ENCODE data around the gene IREB2.
"Not testable (repeated sequence)": the region's sequence is repeated elsewhere in the genome, so short reads cannot be mapped to it uniquely, and the experiment has no call there.

Gene IREB2, protein sequence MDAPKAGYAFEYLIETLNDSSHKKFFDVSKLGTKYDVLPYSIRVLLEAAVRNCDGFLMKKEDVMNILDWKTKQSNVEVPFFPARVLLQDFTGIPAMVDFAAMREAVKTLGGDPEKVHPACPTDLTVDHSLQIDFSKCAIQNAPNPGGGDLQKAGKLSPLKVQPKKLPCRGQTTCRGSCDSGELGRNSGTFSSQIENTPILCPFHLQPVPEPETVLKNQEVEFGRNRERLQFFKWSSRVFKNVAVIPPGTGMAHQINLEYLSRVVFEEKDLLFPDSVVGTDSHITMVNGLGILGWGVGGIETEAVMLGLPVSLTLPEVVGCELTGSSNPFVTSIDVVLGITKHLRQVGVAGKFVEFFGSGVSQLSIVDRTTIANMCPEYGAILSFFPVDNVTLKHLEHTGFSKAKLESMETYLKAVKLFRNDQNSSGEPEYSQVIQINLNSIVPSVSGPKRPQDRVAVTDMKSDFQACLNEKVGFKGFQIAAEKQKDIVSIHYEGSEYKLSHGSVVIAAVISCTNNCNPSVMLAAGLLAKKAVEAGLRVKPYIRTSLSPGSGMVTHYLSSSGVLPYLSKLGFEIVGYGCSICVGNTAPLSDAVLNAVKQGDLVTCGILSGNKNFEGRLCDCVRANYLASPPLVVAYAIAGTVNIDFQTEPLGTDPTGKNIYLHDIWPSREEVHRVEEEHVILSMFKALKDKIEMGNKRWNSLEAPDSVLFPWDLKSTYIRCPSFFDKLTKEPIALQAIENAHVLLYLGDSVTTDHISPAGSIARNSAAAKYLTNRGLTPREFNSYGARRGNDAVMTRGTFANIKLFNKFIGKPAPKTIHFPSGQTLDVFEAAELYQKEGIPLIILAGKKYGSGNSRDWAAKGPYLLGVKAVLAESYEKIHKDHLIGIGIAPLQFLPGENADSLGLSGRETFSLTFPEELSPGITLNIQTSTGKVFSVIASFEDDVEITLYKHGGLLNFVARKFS

DNA sequence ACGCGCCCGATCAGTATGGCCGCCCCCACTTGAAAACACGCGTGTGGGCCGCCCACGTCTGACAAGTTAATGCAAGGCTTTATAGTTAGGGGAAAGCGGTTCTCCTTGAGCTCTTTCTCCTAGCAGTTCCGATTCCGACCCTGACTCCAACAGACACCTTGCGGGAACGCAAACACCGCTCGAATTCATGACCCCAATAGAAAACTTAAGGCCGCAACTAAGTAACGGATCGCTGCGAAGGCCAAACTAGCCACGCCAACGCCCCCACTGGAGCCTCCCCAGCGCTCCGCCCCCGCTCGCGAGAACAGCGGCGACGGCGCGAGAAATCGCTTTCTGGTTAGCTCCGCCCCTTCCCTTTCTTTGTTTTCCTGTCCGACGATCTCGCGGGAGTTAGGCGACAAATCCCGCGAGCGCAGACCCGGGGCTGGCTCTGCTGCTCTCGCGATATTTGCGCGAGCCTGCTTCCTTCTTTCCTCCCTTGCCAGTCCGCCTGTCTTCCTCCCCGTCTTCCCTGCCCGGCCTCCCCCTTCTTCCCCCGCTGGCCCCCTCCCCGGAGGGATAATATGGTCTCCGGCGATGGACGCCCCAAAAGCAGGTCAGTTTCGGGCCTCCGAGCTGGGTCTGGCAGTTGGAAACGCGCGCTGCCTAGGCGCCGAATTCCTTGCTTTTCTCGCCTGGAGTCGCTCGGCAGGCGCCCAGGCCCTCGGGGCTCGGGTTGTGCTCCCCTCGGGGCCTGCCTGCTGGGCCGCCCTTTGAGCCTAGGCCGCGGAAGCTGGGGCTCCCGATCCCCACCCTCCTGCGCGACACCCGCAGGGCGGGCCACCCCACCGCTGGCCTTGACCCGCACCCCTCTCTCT is at the start of gene IREB2:
IREB2 (plus strand) TSS at position 455 of the 857 bp plus-strand sequence; CDS start at position 577, 122 bp downstream.
- DNase-seq, result peak; percentile 91

DNA sequence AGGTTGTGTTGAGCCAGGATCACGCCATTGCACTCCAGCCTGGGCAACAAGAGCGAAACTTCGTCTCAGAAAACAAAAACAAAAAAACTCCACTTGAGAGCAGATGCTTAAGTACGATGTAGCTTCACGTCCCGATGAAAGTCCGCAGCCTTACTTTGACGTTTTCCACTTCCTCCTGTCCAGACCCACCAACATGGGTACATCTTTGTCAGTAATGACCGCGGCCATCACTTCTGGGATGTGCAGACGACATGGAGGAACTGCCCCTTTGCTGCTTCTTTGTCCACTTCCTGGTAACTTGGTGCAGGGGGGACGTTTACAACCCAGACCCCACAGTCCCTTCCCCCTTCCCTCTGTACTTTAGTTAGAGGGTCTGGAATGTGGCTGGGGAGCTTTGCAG is 49.2 kb upstream of the IREB2 start:
- DNase-seq, result no peak

DNA sequence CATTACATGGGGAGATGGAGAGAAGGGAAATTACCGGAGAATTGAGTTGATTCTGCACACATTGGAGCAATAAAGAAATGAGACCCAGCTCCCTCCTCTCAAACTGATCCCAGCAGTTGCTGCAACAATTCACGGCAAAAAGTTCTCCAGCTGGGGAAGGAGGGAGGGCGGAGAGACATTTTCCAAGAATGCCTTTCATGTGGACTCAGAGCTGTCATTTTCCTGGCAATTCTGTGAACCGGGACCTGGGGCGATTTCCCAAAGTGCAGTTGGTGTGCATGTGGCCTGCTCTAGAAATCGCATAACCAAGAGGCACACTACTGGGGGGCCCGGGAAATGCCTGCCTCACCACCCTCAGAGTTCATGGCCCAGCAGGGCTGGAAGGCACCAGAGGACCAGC is 48.7 kb upstream of the IREB2 start:
- DNase-seq, result no peak

DNA sequence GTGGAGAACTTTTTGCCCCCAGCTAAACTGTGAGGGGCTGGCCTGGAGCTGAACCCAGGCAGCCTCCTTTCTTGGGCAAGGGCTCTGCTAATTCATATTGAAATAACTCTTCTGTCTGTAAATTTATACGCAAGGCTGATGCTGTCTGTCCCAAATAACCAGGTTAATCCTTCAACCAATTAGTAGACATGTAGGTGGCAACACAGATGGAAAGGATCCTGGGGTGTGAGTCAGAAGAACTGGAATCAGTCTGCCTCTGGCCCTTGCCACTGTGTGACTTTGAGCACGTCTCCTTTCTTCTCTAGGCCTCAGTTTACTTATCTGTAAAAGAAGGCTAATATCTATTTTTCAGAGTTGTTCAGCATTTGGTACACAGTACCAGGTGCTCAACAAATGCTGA is 48.3 kb upstream of the IREB2 start:
- no peak for DNase-seq

DNA sequence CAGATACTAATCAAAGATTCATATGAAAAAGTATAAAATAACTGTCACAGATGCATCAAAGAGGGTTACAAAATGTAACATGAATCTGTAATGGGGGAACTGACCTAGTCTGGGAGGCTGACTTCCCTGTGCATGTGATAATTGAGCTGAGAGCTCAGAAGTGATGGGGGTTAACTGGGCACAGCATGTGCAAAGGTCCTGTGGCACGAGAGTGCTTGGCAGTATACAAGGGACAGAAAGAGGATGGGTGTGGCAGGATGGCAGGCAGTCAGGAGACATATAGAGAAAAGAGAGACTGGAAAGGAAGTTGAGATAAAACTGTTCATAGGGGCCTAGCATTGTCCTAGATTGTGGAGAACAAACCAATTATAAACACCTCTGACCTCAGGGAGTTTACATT is 47.8 kb upstream of the IREB2 start:
- DNase-seq, result no peak

DNA sequence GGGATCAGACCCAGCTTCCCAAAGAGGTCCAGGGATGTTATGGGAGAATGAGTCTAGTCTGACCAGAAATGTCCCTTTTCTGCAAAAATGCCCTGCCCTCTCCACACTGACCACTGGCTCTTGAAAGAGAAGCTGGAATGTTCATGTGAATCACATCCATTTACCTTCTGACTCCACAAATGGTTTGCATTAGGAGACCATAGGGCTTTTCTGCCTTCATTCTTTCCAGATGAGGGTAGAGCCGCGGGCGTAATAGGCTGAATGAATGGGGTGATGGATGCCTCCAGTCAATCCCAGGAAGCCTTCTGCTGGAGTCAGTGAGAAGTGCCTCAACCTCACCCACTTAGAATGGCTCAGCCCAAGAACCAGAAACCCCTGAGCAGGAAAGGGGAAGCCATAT is 47.2 kb upstream of the IREB2 start:
- no peak for DNase-seq

DNA sequence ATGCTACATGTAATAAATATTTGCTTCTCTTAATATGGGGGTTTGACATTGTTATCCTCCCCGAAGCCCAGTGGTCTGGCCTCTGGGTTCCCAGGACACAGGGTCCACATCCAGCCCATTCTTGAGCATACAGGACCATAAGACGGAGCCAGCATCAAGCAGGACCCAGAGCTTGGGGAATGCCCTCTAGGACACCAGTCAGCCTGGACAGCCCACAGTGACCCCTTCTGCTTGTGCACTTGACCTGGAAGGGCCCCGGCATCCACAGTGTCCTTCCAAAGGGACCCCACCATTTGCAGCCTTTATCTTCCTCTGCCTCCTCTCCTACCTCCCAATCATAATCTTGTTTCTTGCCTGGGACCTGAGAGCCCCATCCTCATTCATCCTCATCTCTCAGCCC is 46.2 kb upstream of the IREB2 start:
- no peak for DNase-seq

DNA sequence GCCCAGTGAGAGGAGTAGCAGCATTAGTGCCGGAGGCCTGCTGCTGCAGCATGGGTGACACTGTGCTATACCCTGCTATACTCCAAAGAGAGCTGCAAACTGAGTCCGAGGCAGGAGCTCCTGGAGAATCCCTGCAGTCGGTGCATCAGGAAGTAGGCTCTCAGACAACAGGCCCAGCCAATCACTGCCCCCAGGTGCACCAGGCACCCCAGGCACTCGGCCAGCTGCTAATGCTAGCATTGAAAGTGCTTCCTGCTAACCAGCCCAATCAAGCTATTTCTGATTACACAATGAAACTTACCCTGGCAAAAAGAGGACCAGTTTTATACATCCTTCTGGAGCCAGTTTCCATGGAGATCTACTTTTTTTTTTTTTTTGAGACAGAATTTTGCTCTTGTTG is 45.6 kb upstream of the IREB2 start:
- no peak for DNase-seq

DNA sequence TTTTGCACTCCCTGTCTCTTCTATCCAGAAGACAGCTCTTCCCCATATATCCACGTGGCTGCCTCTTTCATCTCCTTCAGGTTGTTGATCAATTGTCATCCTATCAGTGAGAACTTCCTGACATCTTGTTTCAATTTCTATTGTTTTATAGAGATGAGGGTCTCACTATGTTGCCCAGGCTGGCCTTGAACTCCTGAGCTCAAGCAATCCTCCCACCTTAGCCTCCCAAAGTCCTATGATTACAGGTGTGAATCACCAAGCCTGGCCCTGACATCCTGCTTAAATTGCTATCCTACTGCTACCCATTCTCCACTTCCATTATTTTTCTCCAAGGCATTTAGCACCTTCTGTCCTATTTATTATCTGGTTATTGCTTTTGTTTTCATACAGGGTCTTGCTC is 44.9 kb upstream of the IREB2 start:
- no peak for DNase-seq

DNA sequence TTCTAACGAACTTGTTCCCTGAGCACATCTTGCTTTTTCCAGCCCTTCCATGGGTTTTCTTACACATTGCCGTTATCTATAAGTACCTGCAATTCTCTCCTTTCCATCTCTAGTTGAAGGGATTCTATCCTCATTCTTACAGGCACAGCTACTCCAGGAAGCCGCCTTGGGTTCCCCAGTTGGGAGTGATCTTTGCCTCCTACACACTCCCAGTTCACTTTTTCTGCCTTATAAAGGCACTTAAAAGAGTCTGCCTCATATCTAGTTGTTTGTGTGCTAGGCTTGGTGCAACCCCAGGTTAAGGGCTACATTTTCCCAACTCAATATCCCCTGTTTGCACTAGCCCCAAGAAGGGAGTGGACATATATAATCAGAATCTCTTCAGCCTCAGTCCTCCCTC is 44.0 kb upstream of the IREB2 start:
- DNase-seq, result no peak

DNA sequence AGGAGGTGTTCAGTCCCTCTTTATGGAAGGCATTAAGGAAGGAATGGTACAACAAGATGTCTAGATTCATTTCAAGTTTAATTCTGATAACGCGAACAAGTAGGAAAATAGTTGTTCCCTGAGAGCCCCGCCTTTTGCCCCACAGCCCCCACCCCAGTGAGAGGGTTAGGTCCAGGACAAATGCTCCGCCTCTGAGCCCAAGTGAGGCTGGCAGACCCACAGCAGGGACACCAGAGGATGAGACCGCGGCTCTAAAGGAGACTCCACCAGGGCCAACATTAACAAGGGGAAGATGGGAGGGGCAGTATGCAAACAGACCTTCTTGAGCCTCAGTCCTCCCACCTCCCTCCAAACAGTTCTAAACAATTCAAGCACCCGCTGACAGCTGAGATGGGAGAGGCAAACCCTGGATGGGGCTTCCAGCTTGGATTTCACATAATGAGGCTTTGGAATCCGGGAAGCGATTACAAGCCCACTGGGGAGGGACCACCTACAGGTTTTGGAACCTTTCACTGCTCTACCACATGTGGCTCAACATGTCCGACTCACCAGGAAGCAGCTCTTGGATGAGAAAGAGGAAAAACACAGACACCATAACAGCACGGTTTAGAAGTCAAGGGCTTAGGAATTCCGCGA is 42.9 kb upstream of the IREB2 start:
- DNase-seq, result no peak

DNA sequence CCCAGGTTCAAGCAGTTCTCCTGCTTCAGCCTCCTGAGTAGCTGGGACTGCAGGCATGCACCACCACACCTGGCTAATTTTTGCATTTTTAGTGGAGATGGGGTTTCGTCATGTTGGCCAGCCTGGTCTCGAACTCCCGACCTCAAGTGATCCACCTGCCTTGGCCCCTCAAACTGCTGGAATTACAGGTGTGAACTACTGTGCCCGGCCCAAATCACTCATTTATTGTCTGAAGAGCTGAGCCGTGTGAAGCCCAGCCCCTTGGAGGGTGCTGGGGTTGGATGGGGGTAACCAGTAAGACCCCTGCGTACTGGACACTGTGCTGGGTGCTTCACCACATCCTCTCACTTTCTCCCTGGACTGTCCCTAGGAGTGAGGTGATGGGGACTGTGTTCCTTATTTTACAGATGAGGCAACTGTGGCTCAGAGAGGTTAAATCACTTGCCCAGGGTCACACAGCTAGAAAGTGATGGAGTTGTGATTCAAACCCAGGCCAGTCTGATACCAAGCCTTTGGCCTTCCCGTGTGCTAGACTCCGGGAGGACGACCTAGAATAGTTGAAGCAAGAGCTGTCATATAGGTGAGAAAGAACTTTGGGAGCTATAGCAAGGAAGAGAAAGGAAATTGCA is 41.7 kb upstream of the IREB2 start:
- DNase-seq, result no peak

DNA sequence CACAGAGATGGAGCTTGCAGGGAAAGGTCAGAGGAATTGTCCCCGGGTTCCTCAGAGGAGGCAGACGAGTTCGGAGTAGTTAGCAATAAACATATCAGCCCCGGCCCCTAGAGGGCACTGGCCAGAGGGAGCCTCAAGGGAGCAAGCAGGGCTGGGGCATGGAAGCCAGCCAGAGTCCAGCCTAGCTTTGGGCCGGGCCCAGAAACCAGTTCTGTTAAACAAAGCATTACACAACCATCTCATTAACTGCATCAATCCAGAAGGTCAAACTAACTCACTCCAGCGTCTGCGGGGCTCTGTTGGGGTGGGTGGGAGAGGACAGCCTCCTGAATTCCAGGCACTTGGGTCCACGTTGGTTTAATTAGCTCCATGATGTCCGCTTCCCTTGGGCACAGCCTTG is 41.0 kb upstream of the IREB2 start:
- DNase-seq, result no peak

DNA sequence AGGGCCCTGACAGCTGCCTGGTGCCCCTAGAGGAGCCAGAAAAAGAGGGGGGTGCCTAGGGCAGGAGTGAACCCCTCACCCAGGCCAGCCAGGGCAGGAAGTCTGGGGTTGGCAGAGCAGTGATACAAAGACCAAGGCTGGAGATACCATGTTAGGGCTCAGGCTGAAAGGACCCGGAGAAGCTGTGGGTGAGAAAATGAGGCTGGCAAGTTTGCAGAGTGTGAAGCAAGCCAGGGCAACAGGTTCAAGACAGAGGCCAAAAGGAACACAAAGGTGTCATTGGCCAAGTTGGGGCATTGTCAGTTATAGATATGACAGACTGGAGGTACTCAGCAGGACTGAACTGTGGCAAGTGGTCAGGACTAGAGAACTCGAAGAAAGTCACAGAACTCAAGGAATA is 40.6 kb upstream of the IREB2 start:
- no peak for DNase-seq

DNA sequence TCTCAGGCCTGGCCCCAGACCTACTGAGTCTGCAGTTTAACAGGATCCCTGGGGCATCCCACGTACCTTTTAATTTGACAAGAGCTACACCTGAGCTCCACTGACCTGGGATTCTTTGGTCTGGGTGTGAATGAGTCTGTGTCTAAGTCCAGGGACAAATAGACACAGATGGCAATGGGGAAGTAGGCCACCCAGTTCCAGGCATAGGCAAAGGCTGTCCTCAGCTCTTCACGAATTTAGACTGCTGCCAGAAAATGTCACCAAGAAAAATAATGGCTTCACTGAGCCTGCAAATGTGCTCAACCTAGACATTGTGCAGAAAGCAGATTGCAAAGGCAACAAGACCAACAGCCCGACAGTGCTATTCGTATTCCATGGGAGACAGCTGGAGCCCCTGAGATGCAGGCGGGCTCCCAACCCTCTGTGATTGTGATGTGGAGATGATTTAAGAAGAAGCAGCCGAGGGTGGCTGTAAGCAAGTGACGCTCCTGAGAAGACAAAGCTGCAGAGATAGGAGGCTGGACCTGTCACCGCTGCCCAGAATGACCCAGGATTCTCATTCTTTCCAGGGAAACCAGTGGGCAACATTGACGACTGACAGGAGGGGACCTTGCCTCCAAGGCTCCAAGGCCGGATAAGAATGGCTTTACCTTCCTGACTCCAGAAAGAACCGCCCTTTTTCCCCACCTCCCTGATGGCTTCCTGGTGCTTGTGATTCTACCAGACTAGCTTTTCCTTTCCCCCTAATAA is 39.8 kb upstream of the IREB2 start:
- DNase-seq, result no peak

DNA sequence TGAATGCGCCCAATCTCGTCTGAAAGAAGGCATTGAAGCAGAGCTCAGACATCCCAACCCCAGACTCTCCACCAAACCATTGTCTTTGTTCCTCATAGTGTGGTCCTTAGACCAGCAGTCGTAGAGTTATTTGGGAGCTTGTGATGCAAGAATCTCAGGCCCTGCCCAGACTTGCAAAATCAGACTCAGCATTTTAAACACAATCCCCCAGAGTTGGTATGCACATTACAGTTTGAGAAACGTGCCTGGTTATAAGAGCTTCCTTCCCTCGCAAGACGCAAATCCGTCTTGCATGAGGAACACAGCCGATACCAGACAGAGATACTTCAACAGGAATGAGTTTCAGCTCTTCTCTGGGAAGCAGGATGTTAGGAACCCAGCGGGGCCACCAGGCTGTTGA is 38.9 kb upstream of the IREB2 start:
- no peak for DNase-seq

DNA sequence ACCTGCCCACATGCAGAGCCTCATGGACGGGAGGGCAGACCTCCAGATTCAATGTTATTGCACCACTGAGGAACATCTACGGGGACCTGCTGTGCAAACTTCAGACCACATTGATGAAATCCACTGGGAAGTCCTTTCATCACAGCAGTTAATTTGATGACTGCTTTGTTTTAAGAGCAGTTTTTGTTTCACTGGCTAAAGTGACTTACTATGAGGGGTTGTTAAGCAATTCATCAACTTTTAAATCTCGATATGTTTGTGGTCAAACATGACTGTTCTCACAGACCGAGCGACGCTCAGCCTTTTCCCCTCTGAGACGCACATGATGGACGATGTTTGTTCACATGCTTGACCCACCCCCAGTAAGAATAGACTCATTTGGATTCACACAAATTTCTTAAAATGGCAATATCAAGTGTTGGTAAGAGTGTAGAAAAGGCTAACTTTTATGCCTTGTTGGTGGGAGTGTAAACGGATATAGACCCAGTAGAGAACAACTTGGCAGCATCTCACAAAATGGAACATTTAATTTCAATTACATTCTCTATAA is 35.9 kb upstream of the IREB2 start:
- no peak for DNase-seq

DNA sequence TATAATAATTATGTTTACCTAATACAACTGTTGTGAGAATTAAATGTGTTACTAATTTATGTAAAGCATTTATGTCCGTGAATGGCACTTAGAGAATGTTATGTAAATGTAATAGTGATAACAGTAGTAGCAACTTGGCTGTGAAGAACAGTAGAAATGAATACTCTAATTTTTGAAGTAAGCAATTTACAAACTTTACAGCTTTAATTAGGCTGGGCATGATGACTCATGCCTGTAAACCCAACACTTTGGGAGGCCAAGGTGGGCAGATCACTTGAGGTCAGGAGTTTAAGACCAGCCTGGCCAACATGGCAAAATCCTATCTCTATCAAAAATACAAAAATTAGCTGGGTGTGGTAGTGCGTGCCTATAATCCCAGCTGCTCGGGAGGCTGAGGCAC is 33.9 kb upstream of the IREB2 start:
- no peak for DNase-seq

DNA sequence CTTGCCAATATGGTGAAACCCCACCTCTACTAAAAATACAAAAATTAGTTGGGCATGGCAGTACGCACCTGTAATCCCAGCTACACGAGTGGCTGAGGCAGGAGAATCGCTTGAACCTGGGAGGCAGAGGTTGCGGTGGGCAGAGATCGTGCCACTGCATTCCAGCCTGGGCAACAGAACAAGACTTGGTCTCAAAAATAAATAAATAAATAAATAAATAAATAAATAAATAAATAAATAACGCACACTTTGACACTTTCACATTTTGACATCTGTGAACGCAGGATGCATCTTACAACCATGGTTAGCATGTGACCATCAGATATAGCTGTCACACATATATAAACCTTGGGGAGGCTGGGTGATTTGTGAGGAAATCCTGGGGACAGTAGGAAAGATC is 33.2 kb upstream of the IREB2 start:
- DNase-seq, result not testable (repeated sequence)

DNA sequence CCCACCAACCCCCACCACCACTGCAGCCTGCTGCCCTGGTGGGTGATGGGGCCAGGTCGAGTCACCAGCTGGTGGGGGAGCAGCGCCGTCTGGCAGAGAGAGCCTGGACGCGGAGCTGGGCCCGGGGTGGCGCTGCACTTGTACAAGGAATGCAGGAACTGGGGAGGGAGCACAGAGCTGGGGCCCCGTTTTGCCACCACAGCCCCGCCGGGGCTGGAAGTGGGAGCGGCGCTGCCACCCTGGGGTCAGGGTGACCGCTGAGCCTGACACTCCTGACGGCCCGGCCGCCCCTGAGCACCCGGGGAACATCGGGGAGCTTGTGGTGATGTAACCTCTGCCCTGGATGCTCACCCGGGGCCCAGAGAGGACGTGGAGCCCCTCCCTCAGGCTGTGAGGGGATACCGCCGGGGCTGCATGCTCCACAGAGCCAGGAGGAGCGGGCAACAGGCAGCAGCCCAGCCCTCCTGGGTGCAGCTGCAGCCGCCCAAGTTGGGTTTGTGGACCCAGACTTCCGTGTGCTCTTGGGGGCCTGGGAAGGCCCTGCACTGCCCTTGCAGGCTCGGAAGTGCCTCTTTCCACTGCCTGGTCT is 32.6 kb upstream of the IREB2 start:
- no peak for DNase-seq

Measured in DMS 273 treated with DMSO at 0.1 percent for 48 hours (cell line).